ENCODE measurements around the gene DIO3. TPM values are rescaled to one million over a fixed set of nuclear protein-coding genes. Genes with fewer than 3 reads are reported as not detected.
"Not testable (repeated sequence)": the region's sequence is repeated elsewhere in the genome, so short reads cannot be mapped to it uniquely, and the experiment has no call there.

DIO3 gene
- total RNA-seq, 6 experiments from 2014 or later = not detected

DNA sequence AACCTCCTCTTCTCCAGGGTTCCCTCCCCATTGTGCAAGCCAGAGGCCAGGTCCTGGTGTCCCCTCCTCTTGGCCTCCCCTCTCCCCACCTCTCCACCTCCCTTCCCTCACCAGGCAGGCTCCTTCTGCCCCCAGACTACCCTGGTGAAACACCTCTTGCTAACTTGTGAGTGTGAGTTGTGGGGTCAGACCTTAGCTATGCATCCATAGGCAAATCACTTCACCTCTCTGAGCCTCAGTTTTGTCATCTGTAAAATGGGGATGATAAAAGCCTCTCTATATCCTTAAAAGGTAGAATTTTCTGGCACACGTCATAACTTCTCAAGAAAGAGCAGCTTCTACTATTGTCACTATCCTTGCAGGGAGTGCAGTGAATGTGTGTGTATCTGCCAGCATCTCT lies 7.9 kb upstream of the DIO3 start:
- Mint-ChIP-seq H3K27me3 (ENCODE audit: insufficient read depth) (peaks cover 15% of the 10 kb centered on the region), H3K4me3 (no peak overlapping the region)

DNA sequence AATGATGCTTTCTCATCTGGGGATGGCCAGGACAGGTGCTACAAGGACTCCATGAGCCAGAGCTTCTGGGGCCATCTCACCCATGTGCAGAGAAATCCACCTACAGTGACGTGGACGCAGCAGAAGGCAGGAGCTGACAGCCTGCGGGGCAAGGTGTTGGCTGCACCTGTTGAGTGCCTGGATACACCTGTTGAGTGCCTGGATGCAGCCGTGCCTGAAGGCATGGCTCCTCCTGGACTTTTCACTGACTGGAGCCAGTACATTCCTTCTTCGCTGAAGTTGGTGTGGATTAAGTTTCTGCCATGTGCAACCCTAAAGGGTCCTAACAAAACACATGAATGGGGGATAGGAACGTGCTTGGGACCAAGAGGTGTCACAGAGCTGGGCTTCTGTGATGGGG lies 7.4 kb upstream of the DIO3 start:
- Mint-ChIP-seq H3K27me3 (ENCODE audit: insufficient read depth) (peaks cover 18% of the 10 kb centered on the region), H3K4me1 (ENCODE audit: low read depth) (no peaks in the 10 kb centered on the region), H3K27ac (no peak overlapping the region), H3K4me3 (no peak overlapping the region), H3K9me3 (peaks cover 4% of the 10 kb centered on the region; the same call in 1 of the 2 replicates), H3K36me3 (ENCODE audit: low read depth) (no peaks in the 10 kb centered on the region)
- TF ChIP-seq, protein P1, sequence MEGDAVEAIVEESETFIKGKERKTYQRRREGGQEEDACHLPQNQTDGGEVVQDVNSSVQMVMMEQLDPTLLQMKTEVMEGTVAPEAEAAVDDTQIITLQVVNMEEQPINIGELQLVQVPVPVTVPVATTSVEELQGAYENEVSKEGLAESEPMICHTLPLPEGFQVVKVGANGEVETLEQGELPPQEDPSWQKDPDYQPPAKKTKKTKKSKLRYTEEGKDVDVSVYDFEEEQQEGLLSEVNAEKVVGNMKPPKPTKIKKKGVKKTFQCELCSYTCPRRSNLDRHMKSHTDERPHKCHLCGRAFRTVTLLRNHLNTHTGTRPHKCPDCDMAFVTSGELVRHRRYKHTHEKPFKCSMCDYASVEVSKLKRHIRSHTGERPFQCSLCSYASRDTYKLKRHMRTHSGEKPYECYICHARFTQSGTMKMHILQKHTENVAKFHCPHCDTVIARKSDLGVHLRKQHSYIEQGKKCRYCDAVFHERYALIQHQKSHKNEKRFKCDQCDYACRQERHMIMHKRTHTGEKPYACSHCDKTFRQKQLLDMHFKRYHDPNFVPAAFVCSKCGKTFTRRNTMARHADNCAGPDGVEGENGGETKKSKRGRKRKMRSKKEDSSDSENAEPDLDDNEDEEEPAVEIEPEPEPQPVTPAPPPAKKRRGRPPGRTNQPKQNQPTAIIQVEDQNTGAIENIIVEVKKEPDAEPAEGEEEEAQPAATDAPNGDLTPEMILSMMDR (IDR thresholded peaks at IDR 0.05) = no peak
- no peak for DNase-seq

More for the DNA sequence above, 7.9 kb upstream of the DIO3 start:
- TF ChIP-seq, protein P1 (IDR thresholded peaks at IDR 0.05) = no peak
- peaks cover 4% of the 10 kb centered on the region; the same call in 1 of the 2 replicates for H3K9me3 Mint-ChIP-seq
- no peak for DNase-seq
- H3K36me3 Mint-ChIP-seq (ENCODE audit: low read depth) = no peaks in the 10 kb centered on the region
- no peak overlapping the region for H3K27ac Mint-ChIP-seq
- no peaks in the 10 kb centered on the region for H3K4me1 Mint-ChIP-seq (ENCODE audit: low read depth)

DNA sequence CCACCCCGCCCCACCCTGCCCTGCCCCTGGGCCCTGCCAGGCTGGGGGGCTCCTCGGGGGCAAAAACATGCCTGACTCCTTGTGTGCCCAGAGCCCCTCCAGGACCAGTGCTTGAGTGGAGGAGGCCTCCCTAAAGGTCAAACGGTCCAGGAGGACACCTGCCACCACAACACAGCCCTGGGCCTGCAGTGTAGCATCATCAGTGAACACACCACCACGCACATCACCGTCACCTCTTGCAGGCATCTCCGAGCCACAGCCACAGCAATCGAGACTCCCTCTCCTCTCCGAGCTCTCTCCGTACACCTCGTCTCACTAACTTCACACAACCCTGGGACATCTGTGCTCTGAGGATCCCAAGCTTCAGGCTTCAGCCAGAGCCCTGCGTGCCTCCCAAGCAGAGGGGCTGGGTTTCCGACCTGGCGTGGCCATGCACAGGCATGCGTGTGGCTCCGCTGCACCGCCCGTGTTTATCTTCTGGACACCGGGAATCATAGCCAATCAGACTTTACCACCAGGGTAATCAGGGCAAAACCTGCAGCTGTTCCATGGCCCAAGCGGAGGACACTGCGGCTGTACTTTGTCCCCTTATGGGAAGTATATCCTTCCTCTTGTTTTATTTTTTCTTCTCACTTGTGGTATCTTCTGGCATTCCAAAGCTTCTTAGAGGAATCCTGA lies 6.2 kb upstream of the DIO3 start:
- Mint-ChIP-seq H3K4me1 (ENCODE audit: low read depth) (no peaks in the 10 kb centered on the region), H3K4me3 (no peak overlapping the region), H3K9me3 (peaks cover 4% of the 10 kb centered on the region; the same call in 1 of the 2 replicates), H3K36me3 (ENCODE audit: low read depth) (no peaks in the 10 kb centered on the region), H3K27me3 (ENCODE audit: insufficient read depth) (peaks cover 19% of the 10 kb centered on the region), H3K27ac (no peak overlapping the region)
- TF ChIP-seq, protein P1 (IDR thresholded peaks at IDR 0.05) = no peak
- no peak for DNase-seq

DNA sequence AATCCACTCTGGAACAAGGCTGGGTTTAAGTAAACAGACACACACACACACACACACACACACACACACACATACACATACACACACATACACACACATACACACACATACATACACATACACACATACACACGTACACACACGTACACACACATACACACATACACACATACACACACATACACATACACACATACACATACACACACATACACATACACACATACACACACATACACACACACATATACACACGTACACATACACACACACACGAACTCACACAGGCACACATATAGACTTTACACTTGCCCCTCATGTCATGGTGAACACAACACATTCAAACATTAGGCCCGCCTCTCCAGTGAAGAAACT lies 5.6 kb upstream of the DIO3 start:
- not testable (repeated sequence) for DNase-seq; H3K27ac Mint-ChIP-seq; H3K9me3 Mint-ChIP-seq; H3K36me3 Mint-ChIP-seq (ENCODE audit: low read depth); H3K4me3 Mint-ChIP-seq; H3K4me1 Mint-ChIP-seq (ENCODE audit: low read depth)
- peaks cover 19% of the 10 kb centered on the region for H3K27me3 Mint-ChIP-seq (ENCODE audit: insufficient read depth)

DNA sequence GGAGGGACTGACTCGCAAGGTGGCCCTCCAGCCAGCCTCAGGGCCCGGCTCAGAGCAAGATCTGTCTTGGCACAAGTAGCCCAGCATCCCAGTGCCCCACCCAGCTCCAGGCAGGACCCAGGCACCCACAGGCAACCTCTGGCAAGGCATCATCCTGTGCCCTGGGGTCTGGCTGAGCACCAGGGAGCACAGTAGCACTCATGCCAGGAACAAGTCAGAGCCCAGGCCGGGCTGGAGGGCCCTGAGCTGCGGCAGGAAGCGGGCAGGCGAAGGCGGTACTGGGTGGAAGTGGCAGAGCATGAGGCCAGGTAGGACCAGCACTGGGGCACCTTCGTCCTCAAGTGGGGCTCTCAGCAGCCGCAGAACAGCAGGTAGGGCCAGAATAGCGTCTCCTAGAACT lies 5.2 kb upstream of the DIO3 start:
- Mint-ChIP-seq H3K27me3 (ENCODE audit: insufficient read depth) (peaks cover 19% of the 10 kb centered on the region), H3K9me3 (peaks cover 4% of the 10 kb centered on the region; the same call in 1 of the 2 replicates), H3K27ac (no peak overlapping the region), H3K4me1 (ENCODE audit: low read depth) (no peaks in the 10 kb centered on the region), H3K36me3 (ENCODE audit: low read depth) (no peaks in the 10 kb centered on the region), H3K4me3 (no peak overlapping the region)
- no peak for DNase-seq
- TF ChIP-seq, protein P1 (IDR thresholded peaks at IDR 0.05) = no peak

DNA sequence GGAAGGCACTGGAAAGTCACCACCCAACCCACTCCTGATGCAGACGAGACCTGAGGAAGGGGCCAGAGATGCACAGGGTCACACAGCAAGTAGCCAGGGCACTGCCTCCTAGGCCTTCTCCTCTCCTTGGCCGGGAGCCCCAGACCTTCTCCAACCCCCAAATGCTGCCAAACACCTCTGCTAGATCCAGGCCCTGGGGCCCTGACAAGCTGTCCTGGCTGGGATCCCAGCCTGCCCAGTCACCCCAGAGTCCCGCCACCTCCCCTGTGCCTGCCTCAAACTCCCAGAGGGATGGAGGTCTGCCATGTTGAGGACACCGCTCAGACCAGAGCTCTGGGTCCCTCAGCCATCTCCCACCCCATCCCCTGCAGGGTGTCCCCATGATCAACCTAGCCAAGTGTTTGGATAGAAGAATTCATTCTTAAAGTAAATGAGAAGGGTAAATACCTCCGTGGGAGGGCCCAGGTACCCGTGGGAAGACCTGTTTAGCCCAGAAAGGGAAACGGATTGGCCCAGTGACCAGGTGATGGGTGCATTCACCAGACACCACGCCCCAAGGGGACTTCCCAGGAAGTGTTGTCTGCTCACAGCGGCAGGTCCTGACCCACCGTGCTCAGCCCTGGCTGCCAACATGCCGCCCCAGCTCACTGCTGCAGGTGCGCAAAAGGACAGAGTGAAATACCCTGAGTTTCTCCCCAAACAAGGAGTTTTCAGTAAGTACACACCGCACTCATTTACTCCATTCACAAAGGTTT lies 4.6 kb upstream of the DIO3 start:
- no peak overlapping the region for H3K27ac Mint-ChIP-seq
- H3K27me3 Mint-ChIP-seq (ENCODE audit: insufficient read depth) = peaks cover 16% of the 10 kb centered on the region
- no peaks in the 10 kb centered on the region for H3K4me1 Mint-ChIP-seq (ENCODE audit: low read depth)
- H3K4me3 Mint-ChIP-seq = no peak overlapping the region
- no peaks in the 10 kb centered on the region for H3K36me3 Mint-ChIP-seq (ENCODE audit: low read depth)
- DNase-seq = no peak
- H3K9me3 Mint-ChIP-seq = peaks cover 7% of the 10 kb centered on the region
- TF ChIP-seq, protein P1 (IDR thresholded peaks at IDR 0.05) = no peak

Data from HFFc6 (cell line).